Measurements from ENCODE around the gene CTSO. TPM values are rescaled to one million over a fixed set of nuclear protein-coding genes. Genes with fewer than 3 reads are reported as not detected.

The CTSO gene
- total RNA-seq, 1 experiment from 2014 or later, result 0.57 TPM

DNA sequence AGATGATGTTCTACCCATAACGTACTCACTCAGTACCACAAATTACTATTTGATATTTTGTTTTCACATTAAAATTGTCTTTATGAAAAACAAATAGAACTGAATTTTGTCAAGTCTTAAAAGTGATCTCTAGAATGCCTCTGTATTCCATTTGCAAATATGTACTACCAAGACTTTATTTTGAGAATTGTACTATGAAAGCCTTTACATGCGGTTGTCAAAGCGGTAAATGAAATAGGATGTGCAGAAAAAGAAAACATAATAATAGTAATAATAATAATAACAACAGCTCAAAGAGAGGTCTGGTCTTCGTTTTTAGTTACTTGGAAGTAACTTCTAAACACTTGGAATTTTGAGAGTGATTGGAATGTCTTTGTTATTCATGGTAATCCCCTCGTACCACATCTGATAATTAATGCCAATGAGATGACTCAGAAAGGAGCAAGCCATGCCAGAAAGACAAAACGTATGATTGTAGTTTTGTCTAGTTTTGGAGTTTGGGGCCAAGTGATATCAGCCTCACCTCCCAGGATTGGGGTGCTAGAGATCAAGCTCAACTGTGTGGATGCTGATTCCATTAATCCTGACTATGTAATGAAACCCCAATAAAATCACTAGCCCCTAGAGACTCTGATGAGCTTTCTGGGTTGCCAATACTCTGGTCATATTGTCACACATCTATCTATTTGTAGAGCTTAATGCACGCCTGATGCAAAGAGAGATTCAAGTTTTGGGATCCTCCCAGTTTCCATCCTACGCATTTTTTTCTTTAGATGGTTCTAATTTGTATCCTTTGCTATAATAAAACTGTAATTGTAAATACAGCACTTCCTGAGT, 20.2 kb upstream of the CTSO start:
- DNase-seq (ENCODE audit: low read depth, low spot score), result no peak
- Histone ChIP-seq H3K27me3 (ENCODE audit: insufficient read depth, low read length) (no peaks in the 10 kb centered on the region), H3K9me2 (ENCODE audit: insufficient read depth) (no peaks in the 10 kb centered on the region), H3K27ac (ENCODE audit: low read depth, low read length) (no peak overlapping the region), H3K9me3 (ENCODE audit: control insufficient read depth in 1 of 2, insufficient read depth in 1 of 2, low read depth in 1 of 2, low read length in 2 of 2) (no peaks in the 10 kb centered on the region), H4K20me1 (ENCODE audit: insufficient read depth) (no peaks in the 10 kb centered on the region), H3K36me3 (ENCODE audit: control insufficient read depth in 1 of 2, insufficient read depth in 2 of 2, low read length in 2 of 2) (no peaks in the 10 kb centered on the region), H3K79me2 (ENCODE audit: insufficient read depth, low read length) (no peaks in the 10 kb centered on the region), H3K9ac (ENCODE audit: low read length) (no peak overlapping the region), H3K4me3 (replicated peaks in 1 of 2; ENCODE audit: low read depth in 1 of 2, low read length in 2 of 2) (no peak overlapping the region), H2AFZ (ENCODE audit: low read depth, low read length, poor library complexity, severe bottlenecking) (no peak overlapping the region), H3K4me1 (ENCODE audit: control insufficient read depth in 1 of 2, insufficient read depth in 2 of 2, low read length in 2 of 2) (0 out of 4 replicates have a peak, but pooled peaks cover 0 to 3% of the 10 kb centered on the region in 2 experiments), H3K4me2 (ENCODE audit: low read length) (no peak overlapping the region)
- TF ChIP-seq TCF7L2 (IDR thresholded peaks at IDR 0.05; ENCODE audit: borderline replicate concordance, extremely low read depth, insufficient read depth, insufficient read length) (no peak), EZH2phosphoT487 (IDR thresholded peaks at IDR 0.05; ENCODE audit: borderline replicate concordance) (no peak), CEBPB (IDR thresholded peaks at IDR 0.05; ENCODE audit: low read depth) (no peak), POLR2A (IDR thresholded peaks at IDR 0.05; ENCODE audit: borderline replicate concordance, extremely low read depth, insufficient read depth, insufficient read length) (no peak), JUND (IDR thresholded peaks at IDR 0.05) (no peak), SRF (IDR thresholded peaks at IDR 0.05; ENCODE audit: low read depth) (no peak), RAD21 (IDR thresholded peaks at IDR 0.05; ENCODE audit: low read depth) (no peak), YY1 (IDR thresholded peaks at IDR 0.05; ENCODE audit: extremely low read depth, insufficient replicate concordance, low read depth, low read length) (no peak), ZNF274 (IDR thresholded peaks at IDR 0.05; ENCODE audit: low read depth, low read length) (no peak)
- TF ChIP-seq, protein P1, sequence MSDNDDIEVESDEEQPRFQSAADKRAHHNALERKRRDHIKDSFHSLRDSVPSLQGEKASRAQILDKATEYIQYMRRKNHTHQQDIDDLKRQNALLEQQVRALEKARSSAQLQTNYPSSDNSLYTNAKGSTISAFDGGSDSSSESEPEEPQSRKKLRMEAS (IDR thresholded peaks at IDR 0.05), result no peak
- TF ChIP-seq, protein P2, sequence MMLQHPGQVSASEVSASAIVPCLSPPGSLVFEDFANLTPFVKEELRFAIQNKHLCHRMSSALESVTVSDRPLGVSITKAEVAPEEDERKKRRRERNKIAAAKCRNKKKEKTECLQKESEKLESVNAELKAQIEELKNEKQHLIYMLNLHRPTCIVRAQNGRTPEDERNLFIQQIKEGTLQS (IDR thresholded peaks at IDR 0.05), result no peak
- no peak for ATAC-seq
- BruUV-seq (replicated peaks), result no TSS peak
- ChIA-PET RAD21 (ENCODE audit: low non-redundant PET in 1 of 2, low total read pairs in 2 of 2, uncharacterized antibody in 2 of 2, unreplicated experiment in 2 of 2) (no interaction called here), CTCF (no interaction called here), POLR2A (no interaction called here)
- intact Hi-C loops (cut with micrococcal nuclease), result no loop called here

All from HCT116 (cell line).